GM18499 (cell line): Measurements from ENCODE around the gene KMT2C.

Experiments used
- ATAC-seq: cut with Tn5 transposase; IDR thresholded peaks from one replicate; pipeline ENCODE4 v1.9.1; 2021; ENCODE audit warnings: moderate number of reproducible peaks; ENCODE audit not compliant: insufficient read depth, unreplicated experiment

The KMT2C gene

DNA sequence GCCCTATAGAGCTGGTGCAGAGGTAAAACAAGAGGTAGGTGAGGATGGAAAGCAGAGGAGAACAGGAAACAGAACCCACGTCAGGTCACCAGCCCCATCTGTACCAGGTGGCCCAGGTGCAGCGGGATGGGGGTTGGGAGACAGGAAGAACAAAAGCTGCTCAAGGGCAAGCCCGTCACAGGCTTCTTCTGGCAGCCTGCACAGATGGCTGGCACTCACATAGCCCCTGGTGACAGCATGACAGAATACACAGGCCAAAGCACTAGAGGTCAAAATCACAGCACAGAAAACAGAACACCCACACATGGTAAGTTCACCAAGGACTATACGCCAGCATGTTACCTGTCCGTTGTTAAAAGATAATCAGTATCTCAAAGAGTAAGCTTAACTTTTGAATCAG, 283.5 kb downstream of the KMT2C start:
- ATAC-seq: no peak

DNA sequence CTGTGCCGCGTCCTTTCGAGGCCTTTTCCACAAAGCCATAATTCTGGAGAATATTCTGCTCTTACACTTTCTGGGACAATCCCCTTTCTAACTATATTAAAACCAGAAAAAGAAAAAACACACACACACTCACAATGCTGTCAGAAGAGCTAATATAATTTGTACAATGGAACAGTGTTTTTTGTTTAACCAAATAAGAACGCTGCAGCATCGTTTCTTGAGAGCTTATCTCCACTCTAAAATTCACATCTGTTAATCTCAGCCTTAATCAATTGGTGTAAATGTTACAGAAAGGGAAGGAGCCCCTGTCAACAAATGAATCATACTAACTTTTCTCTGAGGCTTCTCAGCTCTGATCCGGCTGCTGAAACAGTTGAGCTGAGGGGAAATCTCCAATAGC, 286.4 kb downstream of the KMT2C start:
- ATAC-seq: no peak

DNA sequence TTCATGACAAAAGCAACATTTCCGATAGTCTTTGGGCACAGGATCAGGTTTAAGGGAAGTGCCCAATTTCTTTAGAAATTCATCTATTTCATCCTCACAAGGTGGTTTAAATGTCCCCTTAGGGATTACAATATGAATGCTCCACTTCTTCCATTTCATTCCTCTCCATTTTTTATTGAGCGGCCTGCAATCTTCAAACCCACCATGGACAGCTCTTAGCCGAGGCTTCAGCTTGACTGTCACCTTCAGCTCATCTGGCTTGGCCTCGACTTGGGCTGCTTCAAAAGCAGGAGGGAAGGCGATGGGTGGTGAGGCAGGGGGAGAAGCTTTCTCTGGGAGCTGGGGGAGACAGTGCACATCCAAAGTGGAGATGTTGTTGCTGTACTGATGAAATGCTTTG, 287.1 kb downstream of the KMT2C start:
- ATAC-seq: no peak

DNA sequence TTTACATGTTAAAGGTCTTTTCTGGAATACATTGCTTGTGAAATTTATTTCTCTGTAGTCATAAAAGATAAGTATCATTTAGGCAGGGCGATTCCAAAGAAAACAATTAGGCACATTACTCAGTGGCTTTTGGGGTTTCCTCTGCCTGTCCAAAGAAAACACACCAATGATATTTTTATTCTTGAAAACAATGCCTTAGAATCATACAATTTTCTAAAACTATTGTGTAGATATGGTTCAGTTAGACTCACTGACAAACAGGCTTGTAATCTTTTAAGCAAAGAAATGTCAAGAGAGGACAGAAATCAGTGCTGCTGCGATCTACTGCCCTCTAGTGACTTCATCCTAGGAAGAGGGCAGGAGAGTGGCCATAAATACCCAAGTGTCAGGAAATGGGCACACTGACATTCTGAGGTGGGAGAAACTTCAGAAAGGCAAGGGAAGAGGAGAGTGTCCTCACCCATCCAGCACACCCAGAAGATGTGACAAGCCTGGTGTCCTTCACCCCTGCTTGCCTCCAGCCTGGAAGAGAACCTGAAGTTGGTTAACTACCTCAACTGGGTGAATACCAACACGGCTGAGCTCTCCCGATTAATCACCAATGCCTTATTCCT, 289.8 kb downstream of the KMT2C start:
- no peak for ATAC-seq

DNA sequence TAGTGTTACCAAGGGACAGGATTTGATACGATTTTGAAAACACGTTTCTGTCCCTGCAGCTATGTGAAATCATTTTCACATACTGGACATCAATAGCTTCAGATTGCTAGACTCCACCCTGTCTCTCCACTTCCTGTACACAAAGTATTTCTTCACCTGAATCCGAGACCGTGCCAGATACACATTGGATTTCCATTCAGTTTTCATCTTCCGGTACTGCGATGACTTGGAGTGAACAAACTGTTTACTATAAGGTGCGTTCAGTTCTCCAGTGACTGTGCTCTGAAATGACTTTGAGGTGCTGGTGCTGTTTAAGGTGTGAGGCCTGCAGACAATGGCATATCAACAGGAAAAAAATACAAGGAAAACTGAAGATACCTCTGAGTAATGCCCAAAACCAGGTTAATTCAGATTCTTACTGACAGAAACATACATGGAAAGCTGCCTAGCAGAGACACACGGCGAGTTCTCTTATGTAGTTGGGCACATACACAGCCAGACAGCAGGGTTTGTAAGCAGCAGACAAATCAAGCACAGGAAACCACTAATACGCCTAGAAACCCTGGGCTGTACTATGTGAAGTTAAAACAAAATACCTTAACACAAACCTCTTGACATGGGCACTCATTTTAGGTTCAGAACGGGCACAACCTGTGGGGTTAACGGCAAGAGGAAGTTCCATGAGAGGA, 291.1 kb downstream of the KMT2C start:
- ATAC-seq: no peak

DNA sequence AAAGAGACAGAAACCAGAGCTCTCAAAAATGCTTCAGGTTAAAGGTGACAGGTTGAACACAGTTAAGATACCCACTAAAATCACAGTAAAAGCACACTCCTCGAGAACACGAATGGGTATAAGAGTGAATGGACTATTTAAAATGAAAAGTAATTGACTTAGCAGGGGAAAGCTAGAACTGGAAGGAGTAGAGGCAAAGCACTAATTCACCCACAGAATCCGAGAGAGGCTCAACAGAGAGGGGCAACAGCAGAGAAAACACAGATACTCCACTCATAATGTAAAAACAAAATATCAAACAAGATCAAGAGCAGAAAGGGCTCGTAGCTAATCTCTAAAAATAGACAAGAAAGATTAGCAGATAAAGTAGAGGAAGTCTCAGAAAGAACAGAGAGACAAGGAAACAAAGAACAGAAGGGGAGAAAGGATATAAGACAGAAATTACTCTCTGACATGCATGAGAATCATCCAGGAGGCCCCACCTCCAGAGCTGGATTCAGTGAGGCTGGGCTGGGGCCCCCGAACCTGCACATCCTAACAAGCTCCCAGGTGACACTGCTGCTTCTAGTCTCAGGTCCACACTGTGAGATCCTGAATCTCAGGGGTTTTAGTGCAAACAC, 292.7 kb downstream of the KMT2C start:
- no peak for ATAC-seq

DNA sequence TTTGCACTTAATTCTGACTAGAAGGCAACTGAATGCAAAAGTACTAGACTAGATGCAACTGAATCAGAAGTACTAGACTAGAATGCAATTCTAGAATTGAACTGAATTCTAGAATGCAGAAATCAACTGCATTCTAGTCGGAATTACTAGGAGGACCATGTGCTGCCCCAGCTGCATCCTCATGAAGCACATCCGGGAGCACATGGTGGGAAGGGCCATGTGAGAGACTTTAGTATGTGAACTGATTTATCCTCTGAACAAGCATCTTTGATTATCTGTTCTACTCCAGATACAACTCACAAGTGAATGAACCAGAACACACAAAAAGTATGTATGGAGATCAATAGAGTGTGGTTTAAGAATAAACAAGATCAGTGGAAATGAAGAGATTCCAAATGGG, 295.2 kb downstream of the KMT2C start:
- no peak for ATAC-seq

DNA sequence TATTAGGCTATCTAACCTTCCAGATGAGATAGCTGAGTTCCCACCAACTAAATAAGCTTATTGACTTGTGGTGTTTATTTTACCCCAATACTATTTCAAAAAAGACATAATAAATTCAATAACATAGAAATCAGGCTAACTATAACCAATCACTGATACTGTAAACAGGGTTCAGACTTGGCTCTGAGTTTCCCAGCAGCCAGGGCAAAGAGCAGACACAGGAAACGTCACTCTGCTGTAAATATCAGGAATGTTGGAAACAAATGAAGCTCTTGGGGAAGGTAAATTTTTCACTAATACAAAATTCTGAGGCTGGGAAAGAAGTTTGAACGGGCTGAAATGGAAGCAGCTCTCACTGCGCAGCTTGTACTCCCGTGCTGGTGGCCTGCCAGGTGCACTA, 295.7 kb downstream of the KMT2C start:
- ATAC-seq: no peak

DNA sequence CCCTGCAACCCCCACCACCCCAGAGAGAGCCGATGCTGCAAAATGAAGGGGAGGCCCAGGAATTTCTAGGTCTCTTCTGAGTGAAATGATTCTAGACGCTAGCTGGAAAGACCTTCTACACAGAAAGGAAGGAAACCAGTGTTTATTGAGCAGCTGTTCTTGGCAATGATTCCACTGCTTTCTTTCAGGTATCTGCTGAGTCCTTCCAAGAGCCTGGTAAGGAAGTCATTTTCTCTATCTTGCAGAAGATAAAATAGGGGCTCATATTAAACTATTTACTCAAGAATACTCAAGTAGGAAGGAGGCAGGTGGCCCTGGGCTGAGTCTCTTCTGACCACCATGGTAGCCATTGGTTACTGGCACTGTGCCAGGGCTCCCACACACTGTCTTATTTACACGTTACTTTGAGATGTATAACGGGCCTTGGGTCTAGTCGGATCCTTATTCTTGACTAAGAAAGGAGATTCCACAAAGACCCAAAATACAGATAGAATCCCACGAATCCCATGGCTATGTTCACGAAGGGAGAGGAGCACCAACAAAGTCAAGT, 298.3 kb downstream of the KMT2C start:
- no peak for ATAC-seq

DNA sequence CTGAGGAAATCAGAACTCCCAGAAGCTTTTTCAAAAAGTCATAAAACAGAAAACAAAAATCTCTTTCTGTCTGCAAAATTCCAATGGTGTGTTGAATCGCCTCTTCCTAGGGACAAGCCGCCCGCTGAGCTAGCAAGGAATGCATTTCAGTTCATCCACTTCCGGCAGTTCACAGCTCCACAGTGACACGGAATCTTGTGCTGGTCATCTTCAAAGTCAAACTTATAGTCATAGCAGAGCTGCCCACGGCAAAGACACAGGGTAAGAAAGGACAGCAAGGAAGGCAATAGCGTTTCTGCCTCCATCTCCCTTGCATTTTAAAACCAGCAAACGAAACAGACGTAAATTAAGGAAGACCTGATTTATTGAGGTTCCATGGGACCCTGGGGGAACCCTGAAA, 299.1 kb downstream of the KMT2C start:
- no peak for ATAC-seq

DNA sequence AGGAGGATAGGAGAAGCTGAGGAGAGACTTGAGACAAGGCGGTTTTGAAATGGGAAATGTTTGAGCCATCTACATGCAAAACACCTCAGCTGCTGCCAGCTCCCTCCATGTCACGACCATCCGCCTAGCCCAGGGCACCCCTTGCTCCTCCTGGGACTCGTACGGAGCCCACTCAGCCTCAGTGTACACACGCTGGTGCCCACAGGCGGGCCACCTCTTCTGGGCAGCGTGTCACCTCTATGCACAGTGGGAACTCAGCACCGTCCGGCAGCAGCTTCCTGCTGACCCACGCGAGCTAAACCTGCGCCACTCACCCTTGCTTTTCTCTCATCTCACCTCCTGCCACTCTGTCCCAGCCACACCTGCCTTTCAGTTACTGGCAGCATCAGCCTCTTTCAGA, 302.0 kb downstream of the KMT2C start:
- ATAC-seq: no peak

DNA sequence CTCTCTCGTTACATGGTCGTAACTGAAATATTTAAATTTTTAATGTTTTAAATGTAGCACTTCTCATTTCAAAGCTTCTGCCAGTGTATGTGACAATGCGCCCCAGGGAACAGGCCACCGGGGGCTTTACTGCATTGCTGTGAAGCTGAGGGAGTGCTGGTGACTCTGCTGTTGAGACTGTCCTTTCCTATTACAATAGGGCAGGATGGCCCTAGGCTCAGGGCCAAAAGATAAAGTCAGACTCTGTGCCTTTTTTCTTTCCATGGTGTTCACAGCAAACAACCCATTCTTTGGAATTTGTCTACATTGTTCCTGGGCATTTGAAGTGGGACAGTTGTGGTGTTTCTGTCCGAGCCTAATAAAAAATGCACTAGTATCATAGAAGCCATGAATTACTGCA, 303.0 kb downstream of the KMT2C start:
- no peak for ATAC-seq

DNA sequence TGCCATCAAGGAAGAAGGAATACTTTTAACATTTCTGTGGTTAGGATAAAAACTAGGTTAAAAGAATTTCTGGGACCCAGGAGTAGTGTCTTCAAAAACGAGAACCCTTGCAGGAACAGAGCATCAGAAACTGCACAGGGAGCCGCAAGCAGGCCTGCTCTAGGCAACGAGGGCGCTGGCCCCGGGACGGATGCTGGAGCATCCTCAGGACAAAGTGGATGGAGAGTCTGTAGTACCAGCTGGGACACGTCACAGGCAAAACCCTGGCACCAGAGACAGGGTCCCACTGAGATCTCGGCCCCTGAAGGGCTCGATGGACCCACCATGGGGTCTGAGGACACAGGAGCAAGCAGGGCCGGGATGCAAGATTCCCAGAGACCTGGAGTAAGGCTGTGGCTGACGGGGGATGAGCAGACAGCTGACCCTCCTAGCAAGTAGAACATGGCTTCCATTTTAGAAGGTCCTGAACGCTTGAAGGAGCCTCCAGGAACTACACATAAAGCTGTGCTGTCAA, 303.8 kb downstream of the KMT2C start:
- no peak for ATAC-seq

DNA sequence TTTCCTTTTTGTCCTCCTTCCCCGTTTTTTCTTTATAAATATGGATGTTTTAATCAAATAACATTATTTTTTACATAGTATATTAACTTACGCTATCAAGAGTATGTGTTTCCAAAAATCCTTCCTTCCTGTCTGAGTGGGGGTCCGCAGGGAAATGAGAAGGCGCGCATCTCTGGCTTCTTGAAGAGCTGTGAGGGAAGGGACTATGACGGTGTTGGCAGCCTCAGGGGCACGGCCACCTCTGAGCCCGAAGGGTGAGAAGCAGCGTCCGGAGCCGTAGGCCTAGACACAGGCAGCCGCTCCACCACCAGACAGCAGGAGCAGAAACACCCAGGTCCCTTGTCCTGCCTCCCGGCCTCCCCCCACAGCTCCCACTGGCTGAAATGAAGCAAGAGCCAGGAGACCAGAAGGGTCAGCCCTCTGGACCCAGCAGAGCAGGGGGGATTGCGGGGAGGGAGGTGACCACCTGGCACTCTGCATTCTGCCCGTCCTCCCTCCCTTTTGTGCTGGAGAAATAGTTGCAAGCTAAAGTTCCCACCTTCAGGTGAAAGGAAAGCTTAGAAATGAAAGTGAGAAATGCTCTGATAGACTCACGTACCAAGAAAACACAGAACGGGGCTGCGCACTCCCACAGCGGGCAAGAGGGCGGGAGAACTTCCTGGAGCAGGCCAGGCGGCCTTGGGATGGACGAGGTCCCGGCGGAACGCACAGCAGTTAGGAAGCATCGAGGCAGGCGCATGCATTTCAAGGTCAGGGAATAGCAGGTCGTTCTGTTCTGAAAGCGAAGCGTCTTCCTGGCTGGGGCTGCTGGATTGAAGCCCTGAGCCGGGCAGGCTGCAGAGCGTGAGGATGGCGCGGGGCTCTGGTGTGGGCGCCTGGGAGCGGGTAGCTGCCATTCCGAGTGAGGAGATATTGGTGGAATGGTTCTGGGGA, 304.9 kb downstream of the KMT2C start:
- ATAC-seq: no peak

DNA sequence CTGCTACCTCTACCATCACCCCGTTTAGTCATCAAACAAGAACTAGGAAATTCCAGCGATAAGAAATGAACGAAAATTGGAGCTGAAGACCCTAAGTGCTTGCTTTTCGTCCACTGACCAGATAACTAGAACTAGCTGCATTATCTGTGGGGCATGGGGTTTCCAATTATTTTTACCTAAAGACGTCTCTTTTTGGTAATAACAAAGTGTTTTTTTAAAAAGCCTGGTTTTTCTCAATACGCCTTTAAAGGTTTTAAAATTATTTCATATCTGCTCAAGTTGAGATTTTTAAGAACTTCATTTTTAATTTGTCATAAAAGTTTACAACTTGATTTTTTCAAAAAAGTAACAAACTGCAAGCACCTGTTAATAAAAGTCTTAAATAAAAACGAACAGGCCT, 306.1 kb downstream of the KMT2C start:
- no peak for ATAC-seq

DNA sequence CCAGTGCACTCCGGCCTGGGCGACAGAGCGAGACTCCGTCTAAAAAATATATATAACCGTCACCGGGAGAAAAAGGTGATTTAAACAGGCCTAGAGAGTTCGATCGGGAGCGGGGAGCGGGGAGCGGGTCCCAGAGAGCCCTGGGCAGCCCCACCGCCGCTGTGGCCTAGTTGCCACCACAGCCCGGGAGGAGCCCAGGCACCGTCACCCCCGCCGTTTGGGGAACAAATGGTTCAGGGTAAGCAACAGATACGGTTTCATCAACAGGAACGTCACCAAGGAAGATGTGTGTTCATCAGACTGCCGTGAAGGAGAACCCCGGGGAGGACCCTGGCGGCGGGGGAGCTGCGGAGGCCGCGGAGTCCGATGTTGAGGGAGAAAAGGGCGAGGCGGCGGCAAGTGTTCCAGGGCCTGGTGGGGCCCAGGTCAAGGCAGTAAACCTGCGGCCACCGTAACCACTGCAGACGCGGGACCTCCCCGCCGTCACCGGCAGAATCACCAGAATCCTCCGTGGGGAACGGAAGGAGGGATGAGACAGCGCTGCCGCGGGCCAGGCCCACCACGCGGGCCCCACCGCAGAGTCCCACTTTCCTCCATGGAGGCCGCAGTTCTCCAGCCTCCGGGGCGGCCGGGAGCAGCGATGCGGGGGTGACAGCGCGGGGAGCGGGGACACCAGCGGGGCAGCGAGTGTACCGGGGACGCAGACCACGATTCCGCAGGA, 306.9 kb downstream of the KMT2C start:
- no peak for ATAC-seq

DNA sequence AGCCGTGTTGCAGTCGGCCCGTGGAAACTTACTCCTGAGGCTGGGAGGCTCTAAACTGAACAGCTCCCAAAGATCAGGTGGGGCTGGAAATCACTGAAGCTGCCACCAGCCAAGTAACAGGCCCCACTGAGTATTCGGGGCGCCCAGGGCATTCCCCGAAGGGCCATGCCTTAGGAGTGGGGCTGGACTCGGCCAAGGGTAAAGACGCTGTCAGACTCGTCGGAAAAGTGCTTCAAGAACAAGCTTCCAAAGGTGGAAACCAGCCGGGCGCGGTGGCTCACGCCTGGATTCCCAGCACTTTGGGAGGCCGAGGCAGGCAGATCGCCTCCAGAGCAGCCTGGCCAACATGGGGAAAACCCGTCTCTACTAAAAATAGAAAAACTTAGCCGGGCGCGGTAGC, 307.6 kb downstream of the KMT2C start:
- no peak for ATAC-seq

DNA sequence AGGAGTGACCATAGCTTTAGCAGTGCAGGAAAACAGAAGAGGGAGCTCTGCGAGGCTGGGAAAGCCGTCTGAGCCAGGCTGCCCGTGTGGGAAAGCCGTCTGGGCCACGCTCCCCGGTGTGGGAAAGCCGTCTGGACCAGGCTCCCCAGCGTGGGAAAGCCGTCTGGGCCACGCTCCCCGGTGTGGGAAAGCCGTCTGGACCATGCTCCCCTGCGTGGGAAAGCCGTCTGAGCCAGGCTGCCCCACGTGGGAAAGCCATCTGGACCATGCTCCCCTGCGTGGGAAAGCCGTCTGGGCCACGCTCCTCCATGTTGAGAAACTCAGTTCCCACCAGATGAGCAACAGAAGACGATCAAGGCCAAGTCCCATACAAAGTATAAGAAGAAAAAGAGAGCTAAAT, 308.6 kb downstream of the KMT2C start:
- no peak for ATAC-seq

DNA sequence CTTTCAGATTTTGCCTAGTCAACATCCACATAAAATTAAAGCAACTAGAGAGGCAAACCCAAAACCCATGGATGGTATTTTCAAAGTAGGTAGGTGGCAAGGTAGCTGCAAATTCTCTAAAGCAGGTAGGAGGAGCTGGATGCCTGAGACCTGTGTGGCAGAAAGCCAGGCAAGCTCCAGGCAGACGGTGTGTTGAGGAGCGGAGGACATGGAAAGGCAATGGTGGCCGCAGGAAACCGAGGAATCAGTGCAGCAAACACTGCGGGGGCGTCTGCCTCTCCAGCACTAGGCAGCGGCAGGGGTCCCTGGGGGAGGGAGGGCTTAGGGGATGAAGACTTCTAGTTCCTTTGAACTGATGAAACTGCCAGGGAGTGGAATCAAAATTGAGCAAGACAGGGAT, 309.1 kb downstream of the KMT2C start:
- ATAC-seq: no peak

DNA sequence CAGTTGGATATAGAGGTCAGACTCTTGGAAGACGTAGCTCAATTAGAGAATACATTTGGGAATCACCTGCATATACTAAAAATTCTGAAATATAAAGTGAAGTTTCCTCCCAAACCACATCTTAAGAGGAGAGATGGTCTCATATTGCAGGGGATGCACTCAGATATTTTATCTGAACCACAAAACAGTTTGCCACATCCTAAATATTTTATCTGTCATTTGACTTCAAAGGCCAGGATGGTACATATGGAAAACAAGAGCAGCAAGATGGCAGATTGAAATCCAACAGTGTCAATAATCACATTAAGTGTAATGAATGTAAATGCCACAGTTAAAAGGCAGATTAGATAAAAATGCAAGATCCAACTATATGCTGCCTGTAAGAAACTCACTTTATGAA, 313.3 kb downstream of the KMT2C start:
- no peak for ATAC-seq
